ENCODE measurements around the gene DCN. TPM values are rescaled to one million over a fixed set of nuclear protein-coding genes. Genes with fewer than 3 reads are reported as not detected.

Gene DCN
- total RNA-seq, 1 experiment from 2014 or later = 2.0 TPM

DNA sequence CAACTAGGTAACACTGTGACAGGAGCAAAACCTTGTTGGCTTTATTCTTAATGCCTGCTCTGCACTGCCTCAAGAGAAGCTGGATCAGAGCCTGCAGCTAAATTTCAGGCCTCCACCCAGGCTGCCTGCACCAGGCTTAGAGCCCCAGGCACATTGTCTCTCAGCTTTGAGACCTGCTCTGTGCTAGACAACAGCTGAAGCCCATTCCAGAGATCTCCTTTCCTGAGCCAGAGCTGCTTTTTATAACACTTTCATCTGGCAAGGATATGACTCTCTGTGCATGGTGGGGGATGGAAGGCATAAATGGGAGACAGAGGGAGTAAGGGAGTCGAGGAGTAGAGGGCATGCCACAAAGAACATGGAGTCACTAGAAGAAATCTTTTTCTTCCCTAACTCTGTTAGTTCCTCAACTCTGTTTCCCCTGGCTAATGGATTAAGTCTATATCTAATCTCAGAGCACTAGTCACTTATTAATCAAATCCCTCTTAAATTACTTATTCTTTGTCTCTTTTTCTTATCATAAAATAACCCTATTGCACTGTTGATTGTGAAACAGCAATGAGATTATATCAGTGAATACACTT lies 44.2 kb downstream of the DCN start:
- CTCF ChIA-PET = interaction anchor here (1.0 kb wide), 1 partner anchor 161 kb away, joined by 5 read pairs; no protein-coding TSS in a partner anchor
- POLR2A ChIA-PET = interaction anchor here (0.6 kb wide), 1 partner anchor 1286 kb away, joined by 11 read pairs; no protein-coding TSS in a partner anchor
- DNase-seq (ENCODE audit: low spot score) (no peak), ATAC-seq (peak; percentile 52)
- H3K36me3 Mint-ChIP-seq = no peaks in the 10 kb centered on the region
- no peak for TF ChIP-seq TEAD1 (CRISPR knock-in tag; IDR thresholded peaks at IDR 0.05)
- no peak for TF ChIP-seq TCF7 (CRISPR knock-in tag; IDR thresholded peaks at IDR 0.05; ENCODE audit: low read depth)
- no peak for TF ChIP-seq ZNF671 (CRISPR knock-in tag; IDR thresholded peaks at IDR 0.05)
- no peak for TF ChIP-seq PRRX2 (CRISPR knock-in tag; IDR thresholded peaks at IDR 0.05)
- TF ChIP-seq, protein P1, sequence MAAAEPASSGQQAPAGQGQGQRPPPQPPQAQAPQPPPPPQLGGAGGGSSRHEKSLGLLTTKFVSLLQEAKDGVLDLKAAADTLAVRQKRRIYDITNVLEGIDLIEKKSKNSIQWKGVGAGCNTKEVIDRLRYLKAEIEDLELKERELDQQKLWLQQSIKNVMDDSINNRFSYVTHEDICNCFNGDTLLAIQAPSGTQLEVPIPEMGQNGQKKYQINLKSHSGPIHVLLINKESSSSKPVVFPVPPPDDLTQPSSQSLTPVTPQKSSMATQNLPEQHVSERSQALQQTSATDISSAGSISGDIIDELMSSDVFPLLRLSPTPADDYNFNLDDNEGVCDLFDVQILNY (CRISPR knock-in tag; IDR thresholded peaks at IDR 0.05) = no peak
- TF ChIP-seq RELA (CRISPR knock-in tag; IDR thresholded peaks at IDR 0.05; ENCODE audit: borderline replicate concordance) = no peak
- TF ChIP-seq TP53 (CRISPR knock-in tag; IDR thresholded peaks at IDR 0.05) = no peak
- H3K4me3 Mint-ChIP-seq = no peak overlapping the region
- no peak overlapping the region for H3K27ac Mint-ChIP-seq
- H3K4me1 Mint-ChIP-seq = peaks cover 9% of the 10 kb centered on the region; the same call in 1 of the 2 replicates
- H3K27me3 Mint-ChIP-seq (ENCODE audit: low read depth) = no peaks in the 10 kb centered on the region
- peaks cover 4% of the 10 kb centered on the region; the same call in 1 of the 2 replicates for H3K9me3 Mint-ChIP-seq

- no peak overlapping the region for H3K4me3 Mint-ChIP-seq
- DNase-seq (ENCODE audit: low spot score) (no peak), ATAC-seq (no peak)
- H3K9me3 Mint-ChIP-seq = peaks cover 4% of the 10 kb centered on the region; the same call in 1 of the 2 replicates
- H3K4me1 Mint-ChIP-seq = no peaks in the 10 kb centered on the region
- CTCF ChIA-PET = no interaction called here
- H3K27ac Mint-ChIP-seq = no peak overlapping the region
- POLR2A ChIA-PET = no interaction called here
- H3K27me3 Mint-ChIP-seq (ENCODE audit: low read depth) = no peaks in the 10 kb centered on the region; the same call in 1 of the 2 replicates
- no peaks in the 10 kb centered on the region for H3K36me3 Mint-ChIP-seq
- no peak for TF ChIP-seq ZNF532 (CRISPR knock-in tag; IDR thresholded peaks at IDR 0.05; ENCODE audit: borderline replicate concordance)
- TF ChIP-seq, protein P2, sequence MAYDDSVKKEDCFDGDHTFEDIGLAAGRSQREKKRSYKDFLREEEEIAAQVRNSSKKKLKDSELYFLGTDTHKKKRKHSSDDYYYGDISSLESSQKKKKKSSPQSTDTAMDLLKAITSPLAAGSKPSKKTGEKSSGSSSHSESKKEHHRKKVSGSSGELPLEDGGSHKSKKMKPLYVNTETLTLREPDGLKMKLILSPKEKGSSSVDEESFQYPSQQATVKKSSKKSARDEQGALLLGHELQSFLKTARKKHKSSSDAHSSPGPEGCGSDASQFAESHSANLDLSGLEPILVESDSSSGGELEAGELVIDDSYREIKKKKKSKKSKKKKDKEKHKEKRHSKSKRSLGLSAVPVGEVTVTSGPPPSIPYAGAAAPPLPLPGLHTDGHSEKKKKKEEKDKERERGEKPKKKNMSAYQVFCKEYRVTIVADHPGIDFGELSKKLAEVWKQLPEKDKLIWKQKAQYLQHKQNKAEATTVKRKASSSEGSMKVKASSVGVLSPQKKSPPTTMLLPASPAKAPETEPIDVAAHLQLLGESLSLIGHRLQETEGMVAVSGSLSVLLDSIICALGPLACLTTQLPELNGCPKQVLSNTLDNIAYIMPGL (CRISPR knock-in tag; IDR thresholded peaks at IDR 0.05) = no peak
- TF ChIP-seq TCF7 (CRISPR knock-in tag; IDR thresholded peaks at IDR 0.05; ENCODE audit: low read depth) = no peak
- no peak for TF ChIP-seq OVOL2 (CRISPR knock-in tag; IDR thresholded peaks at IDR 0.05; ENCODE audit: borderline replicate concordance)
- TF ChIP-seq, protein P3, sequence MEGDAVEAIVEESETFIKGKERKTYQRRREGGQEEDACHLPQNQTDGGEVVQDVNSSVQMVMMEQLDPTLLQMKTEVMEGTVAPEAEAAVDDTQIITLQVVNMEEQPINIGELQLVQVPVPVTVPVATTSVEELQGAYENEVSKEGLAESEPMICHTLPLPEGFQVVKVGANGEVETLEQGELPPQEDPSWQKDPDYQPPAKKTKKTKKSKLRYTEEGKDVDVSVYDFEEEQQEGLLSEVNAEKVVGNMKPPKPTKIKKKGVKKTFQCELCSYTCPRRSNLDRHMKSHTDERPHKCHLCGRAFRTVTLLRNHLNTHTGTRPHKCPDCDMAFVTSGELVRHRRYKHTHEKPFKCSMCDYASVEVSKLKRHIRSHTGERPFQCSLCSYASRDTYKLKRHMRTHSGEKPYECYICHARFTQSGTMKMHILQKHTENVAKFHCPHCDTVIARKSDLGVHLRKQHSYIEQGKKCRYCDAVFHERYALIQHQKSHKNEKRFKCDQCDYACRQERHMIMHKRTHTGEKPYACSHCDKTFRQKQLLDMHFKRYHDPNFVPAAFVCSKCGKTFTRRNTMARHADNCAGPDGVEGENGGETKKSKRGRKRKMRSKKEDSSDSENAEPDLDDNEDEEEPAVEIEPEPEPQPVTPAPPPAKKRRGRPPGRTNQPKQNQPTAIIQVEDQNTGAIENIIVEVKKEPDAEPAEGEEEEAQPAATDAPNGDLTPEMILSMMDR (IDR thresholded peaks at IDR 0.05) = no peak
- no peak for TF ChIP-seq ELF4 (CRISPR knock-in tag; IDR thresholded peaks at IDR 0.05; ENCODE audit: low read depth)
- TF ChIP-seq ZNF512 (CRISPR knock-in tag; IDR thresholded peaks at IDR 0.05; ENCODE audit: borderline replicate concordance) = no peak
- TF ChIP-seq CBFB (CRISPR knock-in tag; IDR thresholded peaks at IDR 0.05; ENCODE audit: low read depth) = no peak
- no peak for TF ChIP-seq CDX4 (CRISPR knock-in tag; IDR thresholded peaks at IDR 0.05; ENCODE audit: borderline replicate concordance)
- no peak for TF ChIP-seq ZNF281 (CRISPR knock-in tag; IDR thresholded peaks at IDR 0.05)
- no peak for TF ChIP-seq CREB1 (CRISPR knock-in tag; IDR thresholded peaks at IDR 0.05)
- no peak for TF ChIP-seq ERG (CRISPR knock-in tag; IDR thresholded peaks at IDR 0.05)
These were observed 48.7 kb downstream of the DCN start for GRCh38 chr12:91133871-91134270.

Data from WTC11 (cell line).